Left renal pelvis (tissue), 4 donors: ENCODE measurements around the gene MRPL41. TPM values are rescaled to one million over a fixed set of nuclear protein-coding genes. Genes with fewer than 3 reads are reported as not detected.
"Not testable (repeated sequence)": the region's sequence is repeated elsewhere in the genome, so short reads cannot be mapped to it uniquely, and the experiment has no call there.

Source experiments
- DNase-seq, 4 donors: peaks; one replicate each; pipeline ENCODE4 v3.0.0-alpha.2; 2013; ENCODE audit warnings: low read depth in 4 of 4, low spot score in 3 of 4
- polyA plus RNA-seq, 4 donors: library from polyadenylated mRNA; unstranded; fragments of 120-200 nt; gene quantifications; one replicate each; pipeline ENCODE4 v1.2.1, GENCODE V29; 2013; ENCODE audit not compliant: insufficient read length in 4 of 4

MRPL41 gene
- polyA plus RNA-seq, 4 donors: 11.7 to 30.7 (median 16.4) TPM

- no peak for DNase-seq
Measured at GRCh38 chr9:137580209-137580953, 28.7 kb downstream of the MRPL41 start.

GRCh38 chr9:137580954-137581322 is 29.3 kb downstream of the MRPL41 start:
- no peak for DNase-seq

- DNase-seq: no peak
Measured at GRCh38 chr9:137581361-137582285, 29.9 kb downstream of the MRPL41 start.

- DNase-seq: no peak
Measured at GRCh38 chr9:137582286-137582860, 30.7 kb downstream of the MRPL41 start.

- DNase-seq: no peak
Measured at GRCh38 chr9:137583347-137583746, 31.7 kb downstream of the MRPL41 start.

- no peak for DNase-seq
Measured at GRCh38 chr9:137583957-137584356, 32.3 kb downstream of the MRPL41 start.

- no peak for DNase-seq
Measured at GRCh38 chr9:137586854-137587253, 35.2 kb downstream of the MRPL41 start.

- DNase-seq: no peak
Measured at GRCh38 chr9:137588311-137588710, 36.6 kb downstream of the MRPL41 start.

- no peak for DNase-seq
Measured at GRCh38 chr9:137588891-137589290, 37.2 kb downstream of the MRPL41 start.

GRCh38 chr9:137589441-137590122 is 37.9 kb downstream of the MRPL41 start:
- DNase-seq: no peak

- DNase-seq: no peak
Measured at GRCh38 chr9:137590123-137590468, 38.4 kb downstream of the MRPL41 start.

- DNase-seq: peak; percentile 70 to 86 (median 82)
Measured at GRCh38 chr9:137590469-137591383, 39.0 kb downstream of the MRPL41 start, which contains the start of gene ZMYND19. ZMYND19 (minus strand) TSS chr9:137590512; CDS start chr9:137590263, 249 bp downstream.

- DNase-seq: no peak
Measured at GRCh38 chr9:137592767-137593166, 41.1 kb downstream of the MRPL41 start.

- DNase-seq: no peak
Measured at GRCh38 chr9:137593176-137593575, 41.5 kb downstream of the MRPL41 start.

- DNase-seq: not testable (repeated sequence)
Measured at GRCh38 chr9:137596577-137596976, 44.9 kb downstream of the MRPL41 start.

GRCh38 chr9:137598943-137599342 is 47.3 kb downstream of the MRPL41 start:
- DNase-seq: no peak
